Psoas muscle (tissue), 8 donors: ENCODE results near the gene R3HDM2. TPM values are rescaled to one million over a fixed set of nuclear protein-coding genes. Genes with fewer than 3 reads are reported as not detected.

ENCODE experiments used
- ATAC-seq, 4 donors: fragments of 200-7000 bp; cut with Tn5 transposase; one replicate each; pipeline ENCODE4 v1.9.1; 2020; ENCODE audit warnings: moderate library complexity in 3 of 4, mild to moderate bottlenecking in 2 of 4
- DNase-seq, 2 donors: peaks; one replicate each; pipeline ENCODE4 v3.0.0-alpha.2; 2020
- H3K27ac ChIP-seq: fragments of 200-600 bp; one replicate; pipeline ENCODE4 v1.8.0; 2022
- H3K27me3 ChIP-seq, 3 donors: fragments of 200-600 bp in 1 of 3; one replicate each; pipeline versions ENCODE4 v1.6.1 to v1.8.0; 2013 to 2022; ENCODE audit warnings: low read length in 2 of 3, mild to moderate bottlenecking in 2 of 3, moderate library complexity in 1 of 3; ENCODE audit not compliant: insufficient read depth in 3 of 3
- H3K36me3 ChIP-seq, 2 donors: fragments of 200-600 bp in 1 of 2; one replicate each; pipeline versions ENCODE4 v1.6.1 to v1.8.0; 2013 to 2022; ENCODE audit warnings: low read depth in 1 of 2, mild to moderate bottlenecking in 1 of 2, moderate library complexity in 1 of 2; ENCODE audit not compliant: insufficient read depth in 1 of 2
- H3K4me1 ChIP-seq: fragments of 200-600 bp; one replicate; pipeline ENCODE4 v1.8.0; 2022
- H3K4me3 ChIP-seq: fragments of 200-600 bp; one replicate; pipeline ENCODE4 v1.8.0; 2022; ENCODE audit warnings: mild to moderate bottlenecking
- H3K9me3 ChIP-seq: fragments of 200-600 bp; one replicate; pipeline ENCODE4 v1.8.0; 2022
- CTCF ChIP-seq: fragments of 200-600 bp; IDR thresholded peaks from one replicate; pipeline ENCODE4 v1.8.0; 2022; ENCODE audit warnings: antibody characterized with exemption
- WGBS, 3 donors: extraction: QIAGEN DNeasy Blood & Tissue Kit; methylation state at CpG; one replicate each; pipeline versions ENCODE4 v1.1.6 to v1.1.7; 2013; 5-methylcytosine and 5-hydroxymethylcytosine counted together
- intact Hi-C, 2 donors: fragments of 100-400 bp; cut with DNase I; formaldehyde crosslinking; loops; one replicate each; pipeline versions ENCODE4 v1.11.0 to v1.14.2; 2022
- polyA plus RNA-seq, 3 donors: library from polyadenylated mRNA; stranded (reverse); fragments of 200-250 nt; gene quantifications; one replicate each; pipeline ENCODE4 v1.2.3, GENCODE V29; 2013
- total RNA-seq, 4 donors: library from RNA; stranded (reverse); fragmentation: NEBNext Ultra II Directional in 2 of 4; extraction: Animal tissue kit (Norgen Biotek cat#: 25700) in 2 of 4; gene quantifications; one replicate each; pipeline versions ENCODE4 v1.2.1 to v1.2.4, GENCODE V29; 2021 to 2023
- donor health status: healthy with polysubstance abuse.
- donor health status: DM: no; HTN: no; CAD: no; lungs with moderate emphysema.
- donor health status: Bipolar disorder and iron deficiency.
- donor health status: healthy.
- donor health status: DM: yes; HTN: yes; CAD: no.
- donor health status: DM: no; HTN: no; CAD: no.
- donor health status: DM: no; HTN: no; CAD: no.
- donor health status: DM: yes; HTN: yes; CAD: no.

R3HDM2 gene
- total and polyA plus RNA-seq, 7 donors = 12.1 to 64.9 (median 41.4) TPM

DNA sequence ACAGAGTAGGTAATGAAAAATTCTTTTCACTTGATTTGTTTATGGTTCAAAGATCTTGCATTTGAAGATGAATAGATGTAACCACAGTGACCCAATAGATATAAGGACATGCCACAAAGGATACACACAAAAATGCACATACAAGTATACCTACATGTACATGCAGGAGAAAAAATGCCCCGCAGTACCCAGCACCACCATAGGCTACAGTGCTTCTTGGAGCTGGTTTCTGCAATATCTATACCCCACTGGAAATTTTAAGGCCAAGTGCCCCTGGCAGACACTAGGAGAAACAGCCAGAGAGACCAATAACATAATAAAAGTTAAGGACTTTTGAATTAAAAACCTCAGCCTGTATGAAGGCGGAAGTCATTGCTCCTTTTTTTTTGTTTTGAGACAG lies 167.7 kb downstream of the R3HDM2 start:
- WGBS, 3 donors = 87 to 96% (median 93%) methylated on average over 2 of the region's 2 CpGs
- ATAC-seq (no peak), DNase-seq (no peak)
- Histone ChIP-seq H3K4me3 (no peak overlapping the region), H3K9me3 (no peaks in the 10 kb centered on the region), H3K27me3 (no peaks in the 10 kb centered on the region), H3K27ac (peak overlapping the region; percentile 81), H3K4me1 (peaks cover 66% of the 10 kb centered on the region), H3K36me3 (peaks cover 0 to 40% of the 10 kb centered on the region in 2 donors)
- no peak for TF ChIP-seq CTCF
- intact Hi-C loops = loop anchor here in 1 of 2 donors (5.0 kb wide), 1 partner anchor 194 kb away; the partner anchor contains the start of genes GLI1 and INHBE

GRCh38 chr12:57262126-57262822 lies 168.6 kb downstream of the R3HDM2 start:
- H3K27ac ChIP-seq = peak overlapping the region; percentile 81
- no peak for DNase-seq
- intact Hi-C loops = loop anchor here in 1 of 2 donors (5.0 kb wide), 1 partner anchor 195 kb away; the partner anchor contains the start of genes GLI1 and INHBE
- H3K9me3 ChIP-seq = no peaks in the 10 kb centered on the region
- peak; percentile 35 to 72 (median 66) for ATAC-seq
- H3K27me3 ChIP-seq = no peaks in the 10 kb centered on the region
- no peak for TF ChIP-seq CTCF
- H3K36me3 ChIP-seq = peaks cover 0 to 33% of the 10 kb centered on the region in 2 donors
- H3K4me3 ChIP-seq = peak overlapping the region; percentile 35
- 30 to 47% (median 32%) methylated on average over 3 of the region's 3 CpGs for WGBS, 3 donors
- peaks cover 73% of the 10 kb centered on the region for H3K4me1 ChIP-seq

GRCh38 chr12:57261428-57261865 lies 169.4 kb downstream of the R3HDM2 start:
- ATAC-seq = peak; percentile 39 to 76 (median 61)
- no peaks in the 10 kb centered on the region for H3K9me3 ChIP-seq
- no peak for TF ChIP-seq CTCF
- H3K27ac ChIP-seq = peak overlapping the region; percentile 81
- peak overlapping the region; percentile 35 for H3K4me3 ChIP-seq
- no peaks in the 10 kb centered on the region for H3K27me3 ChIP-seq
- 13 to 31% (median 24%) methylated on average over 2 of the region's 2 CpGs for WGBS, 3 donors
- H3K36me3 ChIP-seq = peaks cover 0 to 27% of the 10 kb centered on the region in 2 donors
- DNase-seq = no peak
- intact Hi-C loops = loop anchor here in 1 of 2 donors (5.0 kb wide), 1 partner anchor 196 kb away; the partner anchor contains the start of genes GLI1 and INHBE
- H3K4me1 ChIP-seq = peaks cover 78% of the 10 kb centered on the region

GRCh38 chr12:57260366-57260765 lies 170.5 kb downstream of the R3HDM2 start:
- H3K4me1 ChIP-seq = peaks cover 78% of the 10 kb centered on the region
- 38 to 57% (median 48%) methylated on average over 4 of the region's 4 CpGs for WGBS, 3 donors
- ATAC-seq (peak in 1 of 4 donors; percentile 10), DNase-seq (no peak)
- H3K4me3 ChIP-seq = no peak overlapping the region
- no peaks in the 10 kb centered on the region for H3K27me3 ChIP-seq
- intact Hi-C loops = loop anchor here in 1 of 2 donors (5.0 kb wide), 1 partner anchor 197 kb away; the partner anchor contains the start of genes GLI1 and INHBE
- no peak for TF ChIP-seq CTCF
- peaks cover 3 to 30% of the 10 kb centered on the region in 2 donors for H3K36me3 ChIP-seq
- H3K27ac ChIP-seq = peak overlapping the region; percentile 81
- H3K9me3 ChIP-seq = no peaks in the 10 kb centered on the region
